Caki2 (cell line): ENCODE data around the gene TBC1D32. TPM values are rescaled to one million over a fixed set of nuclear protein-coding genes. Genes with fewer than 3 reads are reported as not detected.
"Not testable (repeated sequence)": the region's sequence is repeated elsewhere in the genome, so short reads cannot be mapped to it uniquely, and the experiment has no call there.

Source experiments
- DNase-seq: peaks from one replicate; pipeline ENCODE4 v3.0.0-alpha.2; 2015; ENCODE audit warnings: low read depth
- in situ Hi-C: cut with HindIII; loops from 2 replicates; pipeline ENCODE4 v1.10.0; 2016; ENCODE audit warnings: low sequenced_read_pairs, low pct_unique_long_range_greater_than_20kb, mixed read lengths
- total RNA-seq: library from RNA; depleted of rRNA; stranded (reverse); fragments of >200 nt; shearing (Covaris generic); gene quantifications from 2 replicates; pipeline ENCODE4 v1.2.3, GENCODE V29; 2014; ENCODE audit warnings: low replicate concordance

Gene TBC1D32
- total RNA-seq, 1 experiment from 2014 or later, result 3.8 TPM

GRCh38 chr6:121242386-121242785 is 91.9 kb downstream of the TBC1D32 start:
- in situ Hi-C loops, result no loop called here
- no peak for DNase-seq

GRCh38 chr6:121237859-121238258 is 96.4 kb downstream of the TBC1D32 start:
- in situ Hi-C loops, result no loop called here
- no peak for DNase-seq

DNA sequence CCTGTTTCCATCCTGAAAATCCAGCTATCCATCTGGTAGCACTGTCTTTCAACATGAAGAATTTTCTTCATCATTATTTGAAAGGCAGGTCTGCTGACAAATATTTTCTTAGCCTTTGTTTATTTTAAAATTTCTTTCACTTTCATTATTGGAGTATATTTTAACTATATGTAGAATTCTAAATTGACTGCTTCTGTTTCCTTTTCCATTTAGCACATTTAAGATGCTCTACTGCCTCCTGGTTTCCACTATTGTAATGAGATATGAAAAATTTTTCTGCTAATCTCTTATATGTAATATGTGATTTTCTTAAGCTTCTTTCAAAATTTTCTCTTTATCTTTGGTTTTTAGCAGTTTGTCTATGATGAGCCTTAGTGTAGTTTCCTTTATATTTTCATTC is 97.3 kb downstream of the TBC1D32 start:
- in situ Hi-C loops, result no loop called here
- DNase-seq, result no peak

- no peak for DNase-seq
- in situ Hi-C loops, result no loop called here
Measured at GRCh38 chr6:121235386-121235785, 98.9 kb downstream of the TBC1D32 start.

DNA sequence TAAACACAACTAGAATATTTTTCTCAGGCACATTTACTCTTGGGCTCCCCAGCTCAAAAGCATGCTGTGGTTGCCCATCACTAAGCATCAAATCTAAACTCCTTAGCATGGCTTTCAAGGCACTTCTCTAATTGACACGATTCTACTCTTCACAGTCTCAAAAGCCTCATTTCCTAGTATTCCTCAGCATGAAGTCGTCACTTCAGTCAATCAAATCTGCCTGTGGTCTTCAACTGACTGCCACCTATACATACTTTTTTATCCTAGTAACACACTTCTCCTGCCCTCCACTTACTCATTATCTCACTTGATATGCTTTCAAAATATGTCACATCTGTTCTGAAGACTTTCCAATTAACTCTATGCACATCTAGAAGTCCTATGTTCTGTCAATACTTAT is 110.3 kb downstream of the TBC1D32 start:
- no peak for DNase-seq
- in situ Hi-C loops, result no loop called here

GRCh38 chr6:121223212-121223611 is 111.1 kb downstream of the TBC1D32 start:
- DNase-seq, result no peak
- in situ Hi-C loops, result no loop called here

DNA sequence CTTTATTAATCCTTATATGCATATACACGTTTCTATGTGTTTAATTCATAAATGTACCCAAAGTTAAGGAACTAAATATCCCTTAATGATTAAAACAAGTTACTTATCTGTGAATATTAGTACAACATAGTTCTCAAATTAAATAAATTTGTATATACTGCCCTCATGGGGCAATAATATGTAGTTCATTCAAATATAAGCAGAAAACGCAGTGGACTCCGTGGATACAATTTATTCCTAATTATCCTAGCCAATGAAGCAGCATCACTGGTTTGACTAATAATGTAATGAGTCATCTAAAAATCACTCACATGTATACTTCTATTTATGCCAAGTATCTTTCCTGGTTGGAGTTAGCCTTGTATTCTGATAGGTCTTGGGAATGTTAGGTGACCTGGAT is 111.6 kb downstream of the TBC1D32 start:
- in situ Hi-C loops, result no loop called here

GRCh38 chr6:121216928-121217327 is 117.4 kb downstream of the TBC1D32 start:
- no peak for DNase-seq
- in situ Hi-C loops, result no loop called here

More for the DNA sequence above, 111.6 kb downstream of the TBC1D32 start:
- peak; percentile 41 for DNase-seq

DNA sequence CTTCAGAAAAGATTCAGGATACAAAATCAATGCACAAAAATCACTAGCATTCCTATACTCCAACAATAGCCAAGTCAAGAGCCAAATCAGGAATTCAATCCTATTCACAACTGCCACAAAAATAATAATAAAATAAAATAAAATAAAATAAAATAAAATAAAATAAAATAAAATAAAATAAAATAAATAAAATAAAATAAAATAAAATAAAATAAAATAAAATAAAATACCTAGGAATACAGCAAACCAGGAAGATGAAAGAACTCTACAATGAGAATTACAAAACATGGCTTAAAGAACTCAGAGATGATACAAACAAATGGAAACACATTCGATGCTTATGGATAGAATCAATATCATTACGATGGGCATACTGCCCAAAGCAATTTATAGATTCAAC is 120.9 kb downstream of the TBC1D32 start:
- DNase-seq, in situ Hi-C loops: not testable (repeated sequence)

DNA sequence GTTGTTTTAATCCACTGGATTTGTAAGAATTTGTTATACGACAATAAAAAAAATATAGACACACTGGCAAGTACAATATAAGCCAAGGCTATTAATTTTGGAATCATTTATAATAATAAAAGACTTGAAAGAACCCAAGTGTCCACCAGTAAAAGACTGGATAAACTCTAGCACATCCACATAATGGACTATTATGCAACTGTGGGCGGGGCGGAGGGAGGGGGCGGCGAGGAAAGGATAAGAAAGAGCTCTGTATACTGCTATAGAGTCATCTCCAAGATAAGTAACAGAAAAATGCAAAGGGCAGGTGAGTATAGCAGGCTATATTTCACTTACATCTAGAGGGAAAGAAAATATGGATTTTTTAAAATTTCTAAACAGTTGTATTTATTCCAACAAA is 123.3 kb downstream of the TBC1D32 start:
- in situ Hi-C loops, result no loop called here
- DNase-seq, result no peak

GRCh38 chr6:121205569-121205968 is 128.7 kb downstream of the TBC1D32 start:
- in situ Hi-C loops, result no loop called here
- DNase-seq, result no peak

DNA sequence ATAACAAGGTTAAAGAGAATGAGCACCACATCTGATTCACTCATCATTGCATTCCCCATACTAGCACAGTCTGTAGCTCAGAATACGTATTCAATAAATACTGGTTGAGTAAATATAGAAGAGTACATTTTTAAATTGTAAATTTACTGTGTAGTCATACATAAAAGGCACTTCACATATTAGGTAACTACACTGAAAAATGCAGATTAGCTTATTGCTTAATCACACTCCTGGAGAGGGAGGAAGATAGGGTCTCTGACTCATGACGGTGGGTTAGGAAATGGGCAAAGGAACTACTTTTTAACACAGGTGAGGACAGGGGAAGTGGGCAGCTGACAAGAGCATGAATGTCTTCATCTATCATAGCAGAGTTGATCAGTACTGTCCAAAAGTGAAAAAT is 133.2 kb downstream of the TBC1D32 start:
- DNase-seq, result no peak
- in situ Hi-C loops, result no loop called here

GRCh38 chr6:121196042-121196441 is 138.2 kb downstream of the TBC1D32 start:
- in situ Hi-C loops, result not testable (repeated sequence)

DNA sequence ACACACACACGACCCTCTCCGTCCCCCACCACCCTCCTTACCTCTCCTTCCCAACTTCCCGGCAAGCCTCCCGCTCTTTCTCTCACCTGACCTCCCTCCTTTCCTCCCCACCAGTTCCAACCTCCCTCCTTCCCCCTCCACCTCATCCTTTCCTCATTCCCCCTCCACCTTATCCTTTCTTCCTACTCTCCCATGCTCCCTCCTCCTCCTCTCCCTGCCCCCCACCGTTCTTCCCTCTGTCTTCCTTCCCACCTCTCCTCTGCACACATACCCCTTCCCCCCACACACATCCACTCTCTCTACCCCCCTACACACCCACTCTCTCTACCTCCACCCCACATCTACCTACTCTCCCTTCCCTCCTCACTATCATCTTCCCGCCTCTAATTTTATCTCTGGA is 144.2 kb downstream of the TBC1D32 start:
- in situ Hi-C loops, result no loop called here
- DNase-seq, result no peak

More at GRCh38 chr6:121196042-121196441, 138.2 kb downstream of the TBC1D32 start:
- DNase-seq, result not testable (repeated sequence)

DNA sequence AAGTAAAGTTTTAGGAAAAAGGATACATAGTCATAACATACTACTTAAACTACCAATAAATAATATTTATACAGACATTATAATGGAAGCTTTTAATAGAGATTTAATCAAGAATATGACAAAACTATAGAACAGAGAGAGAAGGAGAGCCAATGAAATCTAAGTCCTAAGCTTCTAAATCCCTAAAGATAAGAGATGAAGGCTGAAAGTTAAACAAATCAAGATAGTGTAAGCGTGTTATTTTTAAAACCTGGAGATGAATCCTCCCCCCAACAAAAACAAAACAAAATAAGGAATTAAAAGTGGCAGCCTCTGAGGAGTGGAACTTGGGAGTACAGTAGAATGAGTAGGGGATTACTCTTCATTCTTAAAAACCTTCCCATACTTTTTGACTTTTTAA is 145.9 kb downstream of the TBC1D32 start:
- DNase-seq, result no peak
- in situ Hi-C loops, result no loop called here

DNA sequence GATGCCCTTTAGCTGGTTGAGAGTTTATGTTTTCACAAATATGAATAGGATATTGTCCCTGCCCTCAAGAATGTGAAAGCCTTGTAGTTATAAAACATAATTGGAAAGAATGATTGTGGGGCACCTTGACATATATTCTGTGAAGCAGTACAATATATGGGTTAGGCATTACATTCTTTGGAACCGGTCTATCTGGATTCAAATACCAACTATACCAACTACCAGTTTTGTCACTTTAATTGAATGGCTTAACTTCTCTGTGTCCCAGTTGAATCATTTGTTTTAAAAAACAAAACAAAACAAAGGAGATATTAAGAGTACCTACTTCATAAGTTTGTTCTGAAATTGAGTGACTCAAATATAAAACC is 146.5 kb downstream of the TBC1D32 start:
- no peak for DNase-seq
- in situ Hi-C loops, result no loop called here

DNA sequence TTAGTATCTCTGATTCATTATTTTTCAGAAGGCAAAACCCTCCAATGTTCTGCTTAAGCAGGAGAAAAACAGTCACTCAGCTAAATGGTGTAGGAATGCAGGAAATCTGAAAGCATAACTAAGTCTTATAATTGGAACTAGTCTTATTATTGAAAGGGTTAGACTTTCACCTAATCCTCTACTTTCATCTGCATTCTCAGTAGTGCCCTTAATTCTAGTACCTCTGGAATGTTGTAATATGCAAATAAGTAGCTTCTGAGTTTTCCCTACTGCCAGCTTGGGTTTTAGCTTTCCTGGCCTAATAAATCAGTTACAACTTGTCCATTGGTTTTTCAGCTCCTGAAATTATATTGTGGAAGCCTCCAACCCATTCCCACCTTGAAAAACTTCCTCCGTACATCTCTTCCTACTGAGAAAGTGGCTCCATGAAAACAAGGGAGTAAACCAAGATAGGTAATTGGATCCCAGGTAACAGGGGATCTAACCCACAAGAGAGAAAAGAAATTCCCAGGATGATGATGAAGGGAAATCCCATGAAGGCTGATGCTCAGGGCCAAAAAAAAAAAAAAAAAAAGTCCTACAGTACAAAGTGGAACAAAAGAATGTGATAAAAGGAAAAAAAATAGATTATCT is 147.0 kb downstream of the TBC1D32 start:
- in situ Hi-C loops, result no loop called here
- no peak for DNase-seq

DNA sequence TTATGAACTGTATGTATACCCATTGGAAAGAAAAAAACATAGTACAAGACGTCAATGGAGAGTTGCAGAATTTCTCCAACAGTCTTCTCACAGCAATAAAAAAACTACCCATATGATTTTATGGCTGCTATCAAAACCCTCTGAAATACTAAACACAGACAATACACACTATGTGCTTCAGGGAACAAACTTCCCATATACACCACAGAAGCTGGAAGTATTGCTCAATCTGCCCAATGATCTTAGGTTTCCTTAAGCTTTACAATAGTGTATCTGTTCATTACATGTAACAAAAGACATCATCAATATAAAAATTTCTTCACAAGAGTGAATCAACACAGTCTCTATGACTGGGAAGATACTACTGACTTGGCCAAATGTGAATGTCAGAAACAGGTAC is 150.5 kb downstream of the TBC1D32 start:
- in situ Hi-C loops, result no loop called here
- DNase-seq, result no peak

GRCh38 chr6:121175827-121176226 is 158.5 kb downstream of the TBC1D32 start:
- no peak for DNase-seq
- in situ Hi-C loops, result no loop called here

GRCh38 chr6:121172451-121172850 is 161.8 kb downstream of the TBC1D32 start:
- in situ Hi-C loops, DNase-seq: not testable (repeated sequence)
